SU-DHL-6 (cell line): Measurements from ENCODE around the gene VTI1A.

Experiments used
- CTCF ChIP-seq: fragments of 200-600 bp; sonication (generic); IDR thresholded peaks from one replicate; pipeline ENCODE4 v1.5.1; 2017; ENCODE audit warnings: antibody characterized with exemption, mild to moderate bottlenecking, low read length, moderate library complexity; ENCODE audit not compliant: insufficient read depth, poor library complexity, severe bottlenecking
- EZH2phosphoT487 ChIP-seq: fragments of 200-600 bp; sonication (generic), shearing (Covaris generic); conservative IDR thresholded peaks from 2 replicates; pipeline ENCODE4 v1.6.1; 2018; ENCODE audit warnings: mild to moderate bottlenecking, antibody characterized with exemption, low read length, moderate library complexity, mixed read lengths

- TF ChIP-seq CTCF (no peak), EZH2phosphoT487 (no peak)
These were observed 327.2 kb downstream of the VTI1A start for GRCh38 chr10:112774210-112774609.
